Coronary artery (tissue), 2 donors: Measurements from ENCODE around the gene SELP.

Experiments used
- DNase-seq: peaks from one replicate; pipeline ENCODE4 v3.0.0-alpha.2; 2017; ENCODE audit warnings: low spot score
- H3K27ac ChIP-seq, 2 donors: fragments of 200-600 bp; sonication (generic); one replicate each; pipeline ENCODE4 v1.5.1; 2016 to 2019
- H3K4me3 ChIP-seq: fragments of 200-600 bp; sonication (generic); 2 replicates; pipeline ENCODE4 v1.5.1; 2016; ENCODE audit warnings: mild to moderate bottlenecking, moderate library complexity
- CTCF ChIP-seq: fragments of 200-600 bp; sonication (generic); IDR thresholded peaks from one replicate; pipeline ENCODE4 v1.5.1; 2019; ENCODE audit warnings: antibody characterized with exemption

The SELP gene

GRCh38 chr1:169634877-169635276 is 5.0 kb upstream of the SELP start:
- no peak for DNase-seq
- Histone ChIP-seq H3K27ac (no peak overlapping the region), H3K4me3 (no peak overlapping the region)
- TF ChIP-seq CTCF, result no peak

- Histone ChIP-seq H3K4me3 (no peak overlapping the region), H3K27ac (no peak overlapping the region)
- TF ChIP-seq CTCF, result no peak
- DNase-seq, result no peak
Observed at GRCh38 chr1:169634145-169634544, 4.2 kb upstream of the SELP start.

- no peak for DNase-seq
- Histone ChIP-seq H3K27ac (no peak overlapping the region), H3K4me3 (no peak overlapping the region)
- no peak for TF ChIP-seq CTCF
Observed at GRCh38 chr1:169631249-169631648, 1.3 kb upstream of the SELP start.

- no peak for DNase-seq
- no peak for TF ChIP-seq CTCF
- H3K27ac ChIP-seq, result no peak overlapping the region
- no peak overlapping the region for H3K4me3 ChIP-seq
Observed at GRCh38 chr1:169624912-169625311, 5.0 kb downstream of the SELP start.

GRCh38 chr1:169624122-169624521 is 5.8 kb downstream of the SELP start:
- DNase-seq, result no peak
- no peak overlapping the region for H3K4me3 ChIP-seq
- TF ChIP-seq CTCF, result no peak
- H3K27ac ChIP-seq, result no peak overlapping the region

GRCh38 chr1:169623132-169623926 is 6.6 kb downstream of the SELP start:
- no peak overlapping the region for H3K27ac ChIP-seq
- no peak for TF ChIP-seq CTCF
- no peak for DNase-seq
- H3K4me3 ChIP-seq, result no peak overlapping the region

GRCh38 chr1:169620565-169620964 is 9.4 kb downstream of the SELP start:
- Histone ChIP-seq H3K4me3 (no peak overlapping the region), H3K27ac (no peak overlapping the region)
- no peak for DNase-seq
- TF ChIP-seq CTCF, result no peak
